HepG2 (cell line): ENCODE measurements around the gene POMT1. TPM values are rescaled to one million over a fixed set of nuclear protein-coding genes. Genes with fewer than 3 reads are reported as not detected.

Source experiments
- ATAC-seq: fragments of 200-7000 bp; cut with Tn5 transposase; 3 replicates; pipeline ENCODE4 v1.9.1; 2020; ENCODE audit warnings: mild to moderate bottlenecking, moderate library complexity
- BruUV-seq: library from RNA; stranded (reverse); fragments of 400-500 nt; replicated peaks from 2 replicates; lab custom pipeline; 2021; lab: Mats Ljungman, UMichigan
- CTCF ChIA-PET: fragments of 300-600 bp; formaldehyde crosslinking; extraction: SDS; loops from one replicate; lab custom pipeline; 2021; ENCODE audit warnings: low total read pairs, inconsistent platforms, low intra/inter-chr PET ratio; lab: Yijun Ruan, JAX
- POLR2A ChIA-PET: fragments of 350-600 bp; sonication (Branson Sonifier 250); formaldehyde crosslinking; loops from one replicate; lab custom pipeline; 2020; ENCODE audit warnings: antibody characterized with exemption, inconsistent platforms; lab: Yijun Ruan, JAX
- DNase-seq: peaks from one replicate; pipeline ENCODE4 v3.0.0-alpha.2; 2015; ENCODE audit warnings: low spot score
- FAIRE-seq: peaks from 3 replicates; lab custom pipeline; 2011; peaks lifted over from hg19 to GRCh38; lab: Jason Lieb, UNC
- H2AFZ ChIP-seq: one replicate; pipeline ENCODE4 v1.6.1; 2011; ENCODE audit warnings: low read length, inconsistent platforms
- H3K27ac ChIP-seq: fragments of 300-600 bp; 3 replicates; pipeline ENCODE4 v1.8.0; 2011; ENCODE audit warnings: mixed run types, mild to moderate bottlenecking, mixed read lengths, low read length, inconsistent platforms; ENCODE audit not compliant: insufficient read depth; ENCODE audit errors: extremely low read length
- H3K27me3 ChIP-seq, 2 experiments: fragments of 200-600 bp in 1 of 2; 2 replicates in 1 of 2; 3 replicates in 1 of 2; pipeline versions ENCODE4 v1.6.0 to v1.8.0; 2011; ENCODE audit warnings: low read length in 2 of 2, mild to moderate bottlenecking in 2 of 2, moderate library complexity in 2 of 2, inconsistent platforms in 1 of 2; ENCODE audit not compliant: insufficient read depth in 2 of 2, control insufficient read depth in 1 of 2
- H3K36me3 ChIP-seq, 2 experiments: fragments of 200-600 bp in 1 of 2; replicated peaks in 1 of 2; 2 replicates in 1 of 2; 3 replicates in 1 of 2; pipeline versions ENCODE4 v1.5.1 to v1.8.0; 2011; ENCODE audit warnings: low read length in 2 of 2, inconsistent platforms in 1 of 2; ENCODE audit not compliant: insufficient read depth in 2 of 2, control insufficient read depth in 1 of 2
- H3K4me1 ChIP-seq: 2 replicates; pipeline ENCODE4 v1.5.1; 2012; ENCODE audit warnings: low read length, inconsistent platforms; ENCODE audit not compliant: insufficient read depth
- H3K4me2 ChIP-seq: 2 replicates; pipeline ENCODE4 v1.6.0; 2011; ENCODE audit warnings: low read depth, low read length, inconsistent platforms
- H3K4me3 ChIP-seq, 3 experiments: fragments of 200-600 bp in 1 of 3; sonication (generic), shearing (Covaris generic) in 1 of 3; replicated peaks in 1 of 3; 2 replicates each; pipeline ENCODE4 v1.5.1; 2011 to 2016; ENCODE audit warnings: low read length in 3 of 3, inconsistent platforms in 2 of 3, low read depth in 2 of 3, mild to moderate bottlenecking in 2 of 3, control low read depth in 1 of 3, mixed read lengths in 1 of 3; ENCODE audit not compliant: insufficient read depth in 1 of 3
- H3K79me2 ChIP-seq: one replicate; pipeline ENCODE4 v1.6.1; 2011; ENCODE audit warnings: low read length, inconsistent platforms; ENCODE audit not compliant: insufficient read depth
- H3K9ac ChIP-seq: 2 replicates; pipeline ENCODE4 v1.6.0; 2011; ENCODE audit warnings: mild to moderate bottlenecking, low read depth, low read length, inconsistent platforms; ENCODE audit not compliant: insufficient read depth
- H3K9me3 ChIP-seq: 2 replicates; pipeline ENCODE4 v1.5.1; 2012; ENCODE audit warnings: mild to moderate bottlenecking, low read length
- H4K20me1 ChIP-seq: 2 replicates; pipeline ENCODE4 v1.6.0; 2011; ENCODE audit warnings: inconsistent platforms, mild to moderate bottlenecking, low read length, moderate library complexity; ENCODE audit not compliant: insufficient read depth
- AGO2 ChIP-seq: fragments of 200-400 bp; formaldehyde crosslinking; optimal IDR thresholded peaks from 2 replicates; pipeline ENCODE3; 2017; ENCODE audit warnings: mild to moderate bottlenecking, low read depth, low read length, moderate library complexity
- ZNF235 ChIP-seq: sonication (generic); formaldehyde crosslinking; IDR thresholded peaks from 2 replicates; pipeline ENCODE4 v1.8.1; 2023; ENCODE audit warnings: mild to moderate bottlenecking, missing genetic modification reagents, borderline replicate concordance
- ZNF326 ChIP-seq: sonication (generic); formaldehyde crosslinking; IDR thresholded peaks from 2 replicates; pipeline ENCODE4 v1.4.0; 2020; ENCODE audit warnings: missing genetic modification reagents, borderline replicate concordance
- ZNF530 ChIP-seq: sonication (generic); formaldehyde crosslinking; IDR thresholded peaks from 2 replicates; pipeline ENCODE4 v1.5.0; 2020; ENCODE audit warnings: low read depth, mild to moderate bottlenecking, missing genetic modification reagents
- WGBS: methylation state at CpG from one replicate; pipeline ENCODE4 v1.1.6; 2017; ENCODE audit warnings: low lambda C conversion rate; 5-methylcytosine and 5-hydroxymethylcytosine counted together
- in situ Hi-C: cut with HindIII; loops from 2 replicates; pipeline ENCODE4 v1.10.0; 2017; ENCODE audit warnings: low pct_unique_long_range_greater_than_20kb; ENCODE audit not compliant: extremely low pct_ligation_motif_present
- intact Hi-C: fragments of 100-400 bp; cut with micrococcal nuclease; formaldehyde crosslinking; loops from one replicate; pipeline ENCODE4 v1.10.0; 2022; ENCODE audit not compliant: unreplicated experiment
- polyA plus RNA-seq, 8 experiments: library from polyadenylated mRNA; depleted of rRNA in 3 of 8; stranded (reverse) in 7 of 8; unstranded in 1 of 8; fragments of >200 nt; fragmentation: Illumina TruSeq in 4 of 8; extraction: Trizol in 4 of 8; gene quantifications; 2 replicates each; pipeline versions ENCODE4 v1.2.1 to v1.2.3, GENCODE V29; 2011 to 2016; ENCODE audit warnings: low read depth in 4 of 8, missing spikeins in 1 of 8, mixed read lengths in 1 of 8; ENCODE audit not compliant: insufficient read depth in 1 of 8
- total RNA-seq, 5 experiments: library from RNA; depleted of rRNA; stranded (reverse); fragments of >200 nt; fragmentation: Illumina TruSeq; extraction: Trizol; gene quantifications; 2 replicates each; pipeline ENCODE4 v1.2.3, GENCODE V29; 2016; ENCODE audit warnings: low read depth in 1 of 5

POMT1 gene
- total and polyA plus RNA-seq, 2 of the 13 experiments (the other 11 are each of a cell fraction or from before 2014, with no cell fraction given): 21.6 to 22.7 TPM

GRCh38 chr9:131473891-131474290 lies 28.8 kb upstream of the POMT1 start:
- BruUV-seq: no TSS peak
- peaks cover 40% of the 10 kb centered on the region for H4K20me1 ChIP-seq
- peaks cover 15% of the 10 kb centered on the region for H3K4me1 ChIP-seq
- 97% methylated on average over 9 of the region's 10 CpGs for WGBS
- no peaks in the 10 kb centered on the region for H3K79me2 ChIP-seq
- no peak for FAIRE-seq
- ChIA-PET CTCF (no interaction called here), POLR2A (no interaction called here)
- no peak overlapping the region for H2AFZ ChIP-seq
- H3K4me3 ChIP-seq: no peak overlapping the region
- intact Hi-C loops (no loop called here), in situ Hi-C loops (no loop called here)
- no peak overlapping the region for H3K9ac ChIP-seq
- no peak for DNase-seq
- H3K4me2 ChIP-seq: no peak overlapping the region
- ATAC-seq: no peak
- TF ChIP-seq ZNF530 (no peak), ZNF235 (no peak)
- H3K27ac ChIP-seq: no peak overlapping the region
- H3K9me3 ChIP-seq: no peaks in the 10 kb centered on the region
- peaks cover 56 to 91% of the 10 kb centered on the region in 2 experiments for H3K36me3 ChIP-seq
- H3K27me3 ChIP-seq: no peaks in the 10 kb centered on the region

- Histone ChIP-seq H3K36me3 (peaks cover 61 to 93% of the 10 kb centered on the region in 2 experiments), H2AFZ (no peak overlapping the region), H3K9ac (no peak overlapping the region), H3K4me1 (peaks cover 15% of the 10 kb centered on the region), H4K20me1 (peaks cover 41% of the 10 kb centered on the region), H3K4me2 (no peak overlapping the region), H3K27me3 (no peaks in the 10 kb centered on the region), H3K79me2 (no peaks in the 10 kb centered on the region), H3K4me3 (no peak overlapping the region), H3K9me3 (no peaks in the 10 kb centered on the region), H3K27ac (no peak overlapping the region)
- ChIA-PET POLR2A (no interaction called here), CTCF (no interaction called here)
- in situ Hi-C loops: loop anchor here (5.0 kb wide), 1 partner anchor 107 kb away; no protein-coding TSS in a partner anchor
- 96% methylated on average over 14 of the region's 16 CpGs for WGBS
- TF ChIP-seq AGO2: peak; percentile 10
- TF ChIP-seq ZNF326 (CRISPR knock-in tag): no peak
- intact Hi-C loops: no loop called here
- no TSS peak for BruUV-seq
- no peak for DNase-seq
- no peak for FAIRE-seq
- no peak for ATAC-seq
These were observed 28.0 kb upstream of the POMT1 start for GRCh38 chr9:131474711-131475110.
